ENCODE data around the gene PFKM.

DNA sequence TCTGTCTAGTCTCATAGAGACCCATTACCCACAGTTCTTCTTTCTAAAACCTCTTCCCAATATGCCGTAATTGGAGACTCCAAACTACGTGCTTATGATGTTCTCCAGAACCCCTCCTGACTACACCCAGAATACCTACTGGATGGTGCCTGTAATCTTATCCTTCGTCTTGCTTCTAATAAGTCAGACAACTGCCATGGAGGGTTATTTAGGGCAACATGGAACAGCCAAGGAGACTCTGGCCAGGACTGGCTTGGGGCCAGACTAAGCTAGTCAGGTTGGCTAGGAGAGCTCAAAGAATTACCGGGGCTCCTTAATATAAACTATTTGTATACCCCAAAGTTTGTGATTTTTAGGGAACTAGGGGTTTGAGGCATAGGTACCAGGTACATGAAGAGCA lies 6.8 kb downstream of the PFKM start:
- TF ChIP-seq, protein P1, sequence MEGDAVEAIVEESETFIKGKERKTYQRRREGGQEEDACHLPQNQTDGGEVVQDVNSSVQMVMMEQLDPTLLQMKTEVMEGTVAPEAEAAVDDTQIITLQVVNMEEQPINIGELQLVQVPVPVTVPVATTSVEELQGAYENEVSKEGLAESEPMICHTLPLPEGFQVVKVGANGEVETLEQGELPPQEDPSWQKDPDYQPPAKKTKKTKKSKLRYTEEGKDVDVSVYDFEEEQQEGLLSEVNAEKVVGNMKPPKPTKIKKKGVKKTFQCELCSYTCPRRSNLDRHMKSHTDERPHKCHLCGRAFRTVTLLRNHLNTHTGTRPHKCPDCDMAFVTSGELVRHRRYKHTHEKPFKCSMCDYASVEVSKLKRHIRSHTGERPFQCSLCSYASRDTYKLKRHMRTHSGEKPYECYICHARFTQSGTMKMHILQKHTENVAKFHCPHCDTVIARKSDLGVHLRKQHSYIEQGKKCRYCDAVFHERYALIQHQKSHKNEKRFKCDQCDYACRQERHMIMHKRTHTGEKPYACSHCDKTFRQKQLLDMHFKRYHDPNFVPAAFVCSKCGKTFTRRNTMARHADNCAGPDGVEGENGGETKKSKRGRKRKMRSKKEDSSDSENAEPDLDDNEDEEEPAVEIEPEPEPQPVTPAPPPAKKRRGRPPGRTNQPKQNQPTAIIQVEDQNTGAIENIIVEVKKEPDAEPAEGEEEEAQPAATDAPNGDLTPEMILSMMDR (IDR thresholded peaks at IDR 0.05): no peak
- no peak for TF ChIP-seq POLR2A (IDR thresholded peaks at IDR 0.05)
